ENCODE data around the gene TMEM163.

Gene TMEM163

DNA sequence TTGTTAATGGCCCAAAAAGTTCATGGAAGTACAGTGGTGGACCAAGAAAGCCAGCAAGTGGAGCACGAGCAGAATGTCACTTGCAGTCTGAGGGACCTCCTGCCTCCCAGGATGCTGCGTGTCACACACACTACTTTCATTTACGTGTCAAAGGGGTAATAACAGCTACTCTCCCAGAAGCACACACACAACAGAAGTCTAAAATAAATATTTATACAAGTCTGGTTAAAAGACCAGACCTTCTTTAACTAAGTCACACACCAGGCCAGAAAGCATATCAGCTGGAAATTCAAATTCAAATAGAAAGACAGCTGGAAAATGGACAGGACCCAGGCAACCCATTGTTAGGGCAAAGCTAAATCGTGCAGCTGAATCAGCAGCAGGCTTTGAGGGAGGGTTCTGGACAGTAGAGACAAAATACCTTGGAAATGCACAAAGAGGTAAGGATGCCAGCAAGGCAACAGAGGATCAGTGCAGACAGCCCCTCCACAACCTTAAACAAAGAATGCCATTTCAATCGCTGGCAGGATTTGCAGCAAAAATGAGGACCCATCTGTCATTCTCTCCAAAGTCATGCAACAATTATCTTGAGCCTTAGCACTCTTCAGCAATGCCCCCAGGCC is 160.5 kb downstream of the TMEM163 start:
- TF ChIP-seq MYC (IDR thresholded peaks at IDR 0.05; ENCODE audit: low read depth, low read length) (no peak), MAX (IDR thresholded peaks at IDR 0.05; ENCODE audit: low read depth, low read length) (no peak), CTCF (IDR thresholded peaks at IDR 0.05; ENCODE audit: low read depth, low read length) (no peak), POLR2A (IDR thresholded peaks at IDR 0.05; ENCODE audit: extremely low read depth, insufficient read length) (no peak)
- no peak for DNase-seq (ENCODE audit: low read depth)
- no peak overlapping the region for H3K4me3 ChIP-seq (ENCODE audit: low read depth, low read length)

DNA sequence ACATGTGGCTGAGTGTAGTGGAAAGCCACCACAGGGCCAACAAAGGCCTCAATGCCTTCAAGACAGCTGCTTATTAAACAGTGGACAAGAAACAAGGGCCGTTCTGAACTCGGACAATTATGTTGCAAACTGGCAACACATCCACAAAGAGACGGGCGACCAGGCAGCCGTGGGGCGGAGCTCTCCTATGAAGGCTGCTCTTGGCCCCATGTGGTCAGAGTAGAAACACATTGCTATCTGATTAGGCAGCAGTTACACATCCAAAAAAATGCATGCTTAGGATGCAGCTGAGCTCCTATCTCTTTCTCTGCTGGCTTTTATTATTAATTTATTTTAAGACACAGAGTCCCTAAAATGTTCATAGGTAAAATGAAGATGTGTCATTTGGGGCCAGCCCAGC is 163.4 kb downstream of the TMEM163 start:
- no peak overlapping the region for H3K4me3 ChIP-seq (ENCODE audit: low read depth, low read length)
- no peak for TF ChIP-seq POLR2A (IDR thresholded peaks at IDR 0.05; ENCODE audit: extremely low read depth, insufficient read length)
- no peak for TF ChIP-seq MAX (IDR thresholded peaks at IDR 0.05; ENCODE audit: low read depth, low read length)
- no peak for TF ChIP-seq CTCF (IDR thresholded peaks at IDR 0.05; ENCODE audit: low read depth, low read length)
- TF ChIP-seq MYC (IDR thresholded peaks at IDR 0.05; ENCODE audit: low read depth, low read length), result no peak
- DNase-seq (ENCODE audit: low read depth), result no peak

DNA sequence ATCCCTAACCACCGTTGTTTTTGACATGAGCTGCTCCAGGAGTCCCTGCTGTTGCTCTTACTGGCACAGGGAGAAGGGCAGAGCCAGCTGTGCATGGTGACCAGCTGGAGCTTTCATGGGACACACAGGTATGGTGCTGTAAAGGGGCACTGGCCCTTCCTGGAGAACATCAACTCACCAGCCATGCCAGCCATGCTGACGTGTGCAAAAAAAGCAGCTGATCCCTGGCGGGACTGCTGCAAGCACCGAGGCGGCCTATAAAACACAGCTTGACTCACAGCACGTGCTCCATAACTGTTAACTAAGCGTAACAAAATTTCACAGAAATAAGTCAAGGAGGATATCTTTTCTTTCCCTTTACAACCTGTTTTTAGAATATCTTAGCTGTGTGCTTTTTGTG is 165.1 kb downstream of the TMEM163 start:
- H3K4me3 ChIP-seq (ENCODE audit: low read depth, low read length), result no peak overlapping the region
- DNase-seq (ENCODE audit: low read depth), result no peak
- TF ChIP-seq MAX (IDR thresholded peaks at IDR 0.05; ENCODE audit: low read depth, low read length) (no peak), MYC (IDR thresholded peaks at IDR 0.05; ENCODE audit: low read depth, low read length) (no peak), POLR2A (IDR thresholded peaks at IDR 0.05; ENCODE audit: extremely low read depth, insufficient read length) (no peak), CTCF (IDR thresholded peaks at IDR 0.05; ENCODE audit: low read depth, low read length) (no peak)

GRCh38 chr2:134550566-134551164 is 168.1 kb downstream of the TMEM163 start:
- TF ChIP-seq MAX (IDR thresholded peaks at IDR 0.05; ENCODE audit: low read depth, low read length) (no peak), POLR2A (IDR thresholded peaks at IDR 0.05; ENCODE audit: extremely low read depth, insufficient read length) (no peak), MYC (IDR thresholded peaks at IDR 0.05; ENCODE audit: low read depth, low read length) (no peak), CTCF (IDR thresholded peaks at IDR 0.05; ENCODE audit: low read depth, low read length) (no peak)
- no peak for DNase-seq (ENCODE audit: low read depth)

GRCh38 chr2:134549104-134549503 is 169.7 kb downstream of the TMEM163 start:
- TF ChIP-seq MAX (IDR thresholded peaks at IDR 0.05; ENCODE audit: low read depth, low read length), result no peak
- no peak for TF ChIP-seq MYC (IDR thresholded peaks at IDR 0.05; ENCODE audit: low read depth, low read length)
- TF ChIP-seq CTCF (IDR thresholded peaks at IDR 0.05; ENCODE audit: low read depth, low read length), result no peak
- no peak for TF ChIP-seq POLR2A (IDR thresholded peaks at IDR 0.05; ENCODE audit: extremely low read depth, insufficient read length)
- H3K4me3 ChIP-seq (ENCODE audit: low read depth, low read length), result no peak overlapping the region
- no peak for DNase-seq (ENCODE audit: low read depth)

More at GRCh38 chr2:134550566-134551164, 168.1 kb downstream of the TMEM163 start:
- H3K4me3 ChIP-seq (ENCODE audit: low read depth, low read length), result no peak overlapping the region

All from NB4 (cell line).